HepG2 (cell line): Measurements from ENCODE around the gene B3GNT7. TPM values are rescaled to one million over a fixed set of nuclear protein-coding genes. Genes with fewer than 3 reads are reported as not detected.
A peak's percentile ranks its signal among the peaks of the same experiment; 100 is the strongest.

Experiments
- HIVEP1 ChIP-seq: sonication (generic); formaldehyde crosslinking; IDR thresholded peaks from 2 replicates; pipeline ENCODE4 v1.4.0; 2020; ENCODE audit warnings: mild to moderate bottlenecking, missing genetic modification reagents
- IRF2 ChIP-seq: IDR thresholded peaks from 2 replicates; pipeline ENCODE4 v1.6.1; 2018; ENCODE audit warnings: missing genetic modification reagents, missing compliant biosample characterization
- JDP2 ChIP-seq: sonication (generic); formaldehyde crosslinking; IDR thresholded peaks from 2 replicates; pipeline ENCODE4 v1.8.1; 2022; ENCODE audit warnings: missing genetic modification reagents, borderline replicate concordance
- NFATC3 ChIP-seq: sonication (generic); formaldehyde crosslinking; IDR thresholded peaks from 2 replicates; pipeline ENCODE4 v1.5.1; 2020; ENCODE audit warnings: mild to moderate bottlenecking, missing genetic modification reagents
- POLR2AphosphoS2 ChIP-seq: IDR thresholded peaks from 2 replicates; pipeline ENCODE4 v1.6.1; 2011; ENCODE audit warnings: low read depth, low read length, improper control_type of control experiment
- SALL1 ChIP-seq: sonication (generic); formaldehyde crosslinking; IDR thresholded peaks from 2 replicates; pipeline ENCODE4 v1.8.0; 2022; ENCODE audit warnings: mild to moderate bottlenecking, missing genetic modification reagents
- SOX13 ChIP-seq, 3 experiments: fragments of 450-650 bp in 1 of 3; sonication (generic) in 1 of 3; formaldehyde crosslinking in 1 of 3; IDR thresholded peaks in 2 of 3; conservative IDR thresholded peaks in 1 of 3; 2 replicates each; pipeline versions ENCODE4 v1.5.0 to v1.6.1; 2016 to 2020; ENCODE audit warnings: antibody characterized with exemption in 1 of 3, mild to moderate bottlenecking in 1 of 3, missing compliant biosample characterization in 1 of 3, missing genetic modification reagents in 1 of 3, moderate library complexity in 1 of 3
- TBL1XR1 ChIP-seq: fragments of 150-350 bp; IDR thresholded peaks from 2 replicates; pipeline ENCODE4 v1.6.1; 2014; ENCODE audit warnings: borderline replicate concordance, low read length; ENCODE audit not compliant: partially characterized antibody
- U2AF1 ChIP-seq: fragments of 200-400 bp; formaldehyde crosslinking; optimal IDR thresholded peaks from 2 replicates; pipeline ENCODE3; 2017; ENCODE audit warnings: mild to moderate bottlenecking, low read depth, low read length
- ZC3H13 ChIP-seq: sonication (generic); formaldehyde crosslinking; IDR thresholded peaks from 2 replicates; pipeline ENCODE4 v1.8.1; 2023; ENCODE audit warnings: mild to moderate bottlenecking, missing genetic modification reagents, moderate library complexity
- ZNF138 ChIP-seq: sonication (generic); formaldehyde crosslinking; IDR thresholded peaks from 2 replicates; pipeline ENCODE4 v1.5.0; 2020; ENCODE audit warnings: mild to moderate bottlenecking, low read depth, missing genetic modification reagents
- ZNF256 ChIP-seq: sonication (generic); formaldehyde crosslinking; conservative IDR thresholded peaks from 2 replicates; pipeline ENCODE4 v1.4.0; 2020; ENCODE audit warnings: missing genetic modification reagents
- ZNF263 ChIP-seq: sonication (generic); formaldehyde crosslinking; IDR thresholded peaks from 2 replicates; pipeline ENCODE4 v1.4.0; 2020; ENCODE audit warnings: missing genetic modification reagents
- ZNF333 ChIP-seq: sonication (generic); formaldehyde crosslinking; IDR thresholded peaks from 2 replicates; pipeline ENCODE4 v1.4.0; 2020; ENCODE audit warnings: mild to moderate bottlenecking, missing genetic modification reagents, borderline replicate concordance
- ZNF564 ChIP-seq: sonication (generic); formaldehyde crosslinking; IDR thresholded peaks from 2 replicates; pipeline ENCODE4 v1.8.1; 2023; ENCODE audit warnings: mild to moderate bottlenecking, missing genetic modification reagents
- ZZZ3 ChIP-seq: sonication (generic); formaldehyde crosslinking; IDR thresholded peaks from 2 replicates; pipeline ENCODE4 v1.4.0; 2020; ENCODE audit warnings: missing genetic modification reagents, mild to moderate bottlenecking, borderline replicate concordance
- polyA plus RNA-seq, 8 experiments: library from polyadenylated mRNA; depleted of rRNA in 3 of 8; stranded (reverse) in 7 of 8; unstranded in 1 of 8; fragments of >200 nt; fragmentation: Illumina TruSeq in 4 of 8; extraction: Trizol in 4 of 8; gene quantifications; 2 replicates each; pipeline versions ENCODE4 v1.2.1 to v1.2.3, GENCODE V29; 2011 to 2016; ENCODE audit warnings: low read depth in 4 of 8, missing spikeins in 1 of 8, mixed read lengths in 1 of 8; ENCODE audit not compliant: insufficient read depth in 1 of 8
- total RNA-seq, 5 experiments: library from RNA; depleted of rRNA; stranded (reverse); fragments of >200 nt; fragmentation: Illumina TruSeq; extraction: Trizol; gene quantifications; 2 replicates each; pipeline ENCODE4 v1.2.3, GENCODE V29; 2016; ENCODE audit warnings: low read depth in 1 of 5
- TF ChIP-seq, protein P1 (sequence below): sonication (generic); formaldehyde crosslinking; IDR thresholded peaks from 2 replicates; pipeline ENCODE4 v1.4.0; 2020; ENCODE audit warnings: missing genetic modification reagents
- TF ChIP-seq, protein P2 (sequence below): sonication (generic); formaldehyde crosslinking; IDR thresholded peaks from 2 replicates; pipeline ENCODE4 v1.5.1; 2020; ENCODE audit warnings: missing genetic modification reagents, mild to moderate bottlenecking, borderline replicate concordance
- TF ChIP-seq, protein P3 (sequence below): sonication (generic); formaldehyde crosslinking; IDR thresholded peaks from 2 replicates; pipeline ENCODE4 v1.5.0; 2020; ENCODE audit warnings: mild to moderate bottlenecking, missing genetic modification reagents, moderate library complexity
- TF ChIP-seq, protein P4 (sequence below): IDR thresholded peaks from 2 replicates; pipeline ENCODE4 v1.6.1; 2016; ENCODE audit warnings: control low read depth
- TF ChIP-seq, protein P5 (sequence below): IDR thresholded peaks from 2 replicates; pipeline ENCODE4 v1.6.1; 2012; ENCODE audit warnings: inconsistent platforms
- TF ChIP-seq, protein P6 (sequence below): sonication (generic); formaldehyde crosslinking; IDR thresholded peaks from 2 replicates; pipeline ENCODE4 v1.5.0; 2020; ENCODE audit warnings: missing genetic modification reagents

B3GNT7 gene
- total and polyA plus RNA-seq, 2 of the 13 experiments (the other 11 are each of a cell fraction or from before 2014, with no cell fraction given) = 0.04 to 0.24 TPM

DNA sequence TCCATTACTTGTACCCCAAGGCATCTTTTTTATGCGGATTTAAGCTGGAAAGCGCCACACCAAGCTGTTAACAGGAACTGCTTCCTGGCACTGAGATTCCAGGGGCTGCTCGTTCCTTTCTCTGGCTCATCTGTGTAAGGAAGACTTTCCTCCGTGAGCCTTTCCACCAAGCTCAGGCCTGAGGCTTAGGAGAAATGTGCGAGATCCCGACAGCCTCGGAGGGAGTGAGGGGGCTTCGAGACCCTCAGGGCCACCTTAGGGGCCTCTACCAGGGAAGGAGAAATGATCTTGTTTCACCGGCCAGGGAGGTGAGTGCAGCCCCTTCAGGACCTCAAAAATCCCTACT, 17.1 kb downstream of the B3GNT7 start (continued):
- TF ChIP-seq, protein P1, sequence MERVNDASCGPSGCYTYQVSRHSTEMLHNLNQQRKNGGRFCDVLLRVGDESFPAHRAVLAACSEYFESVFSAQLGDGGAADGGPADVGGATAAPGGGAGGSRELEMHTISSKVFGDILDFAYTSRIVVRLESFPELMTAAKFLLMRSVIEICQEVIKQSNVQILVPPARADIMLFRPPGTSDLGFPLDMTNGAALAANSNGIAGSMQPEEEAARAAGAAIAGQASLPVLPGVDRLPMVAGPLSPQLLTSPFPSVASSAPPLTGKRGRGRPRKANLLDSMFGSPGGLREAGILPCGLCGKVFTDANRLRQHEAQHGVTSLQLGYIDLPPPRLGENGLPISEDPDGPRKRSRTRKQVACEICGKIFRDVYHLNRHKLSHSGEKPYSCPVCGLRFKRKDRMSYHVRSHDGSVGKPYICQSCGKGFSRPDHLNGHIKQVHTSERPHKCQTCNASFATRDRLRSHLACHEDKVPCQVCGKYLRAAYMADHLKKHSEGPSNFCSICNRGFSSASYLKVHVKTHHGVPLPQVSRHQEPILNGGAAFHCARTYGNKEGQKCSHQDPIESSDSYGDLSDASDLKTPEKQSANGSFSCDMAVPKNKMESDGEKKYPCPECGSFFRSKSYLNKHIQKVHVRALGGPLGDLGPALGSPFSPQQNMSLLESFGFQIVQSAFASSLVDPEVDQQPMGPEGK (CRISPR knock-in tag) = no peak
- TF ChIP-seq SOX13 (IDR thresholded peaks at IDR 0.05) = no peak
- TF ChIP-seq SOX13 (CRISPR knock-in tag; conservative IDR thresholded peaks at IDR 0.05 in 1 of 2, IDR thresholded peaks at IDR 0.05 in 1 of 2) = no peak
- TF ChIP-seq, protein P2, sequence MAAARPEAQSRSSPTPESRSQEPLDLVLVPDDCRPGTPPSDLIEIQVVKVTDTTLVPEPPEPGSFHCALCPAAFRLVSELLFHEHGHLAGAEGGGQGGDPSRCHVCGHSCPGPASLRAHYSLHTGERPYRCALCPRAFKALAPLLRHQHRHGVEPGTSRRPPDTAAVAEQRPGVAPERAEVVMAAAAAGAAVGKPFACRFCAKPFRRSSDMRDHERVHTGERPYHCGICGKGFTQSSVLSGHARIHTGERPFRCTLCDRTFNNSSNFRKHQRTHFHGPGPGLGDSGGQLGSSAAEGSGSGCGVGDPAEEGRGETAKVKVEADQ = 0 out of 2 replicates have a peak, but pooled peaks have one; percentile 17
- TF ChIP-seq ZNF138 = no peak
- TF ChIP-seq ZZZ3 (CRISPR knock-in tag) = no peak
- TF ChIP-seq, protein P3, sequence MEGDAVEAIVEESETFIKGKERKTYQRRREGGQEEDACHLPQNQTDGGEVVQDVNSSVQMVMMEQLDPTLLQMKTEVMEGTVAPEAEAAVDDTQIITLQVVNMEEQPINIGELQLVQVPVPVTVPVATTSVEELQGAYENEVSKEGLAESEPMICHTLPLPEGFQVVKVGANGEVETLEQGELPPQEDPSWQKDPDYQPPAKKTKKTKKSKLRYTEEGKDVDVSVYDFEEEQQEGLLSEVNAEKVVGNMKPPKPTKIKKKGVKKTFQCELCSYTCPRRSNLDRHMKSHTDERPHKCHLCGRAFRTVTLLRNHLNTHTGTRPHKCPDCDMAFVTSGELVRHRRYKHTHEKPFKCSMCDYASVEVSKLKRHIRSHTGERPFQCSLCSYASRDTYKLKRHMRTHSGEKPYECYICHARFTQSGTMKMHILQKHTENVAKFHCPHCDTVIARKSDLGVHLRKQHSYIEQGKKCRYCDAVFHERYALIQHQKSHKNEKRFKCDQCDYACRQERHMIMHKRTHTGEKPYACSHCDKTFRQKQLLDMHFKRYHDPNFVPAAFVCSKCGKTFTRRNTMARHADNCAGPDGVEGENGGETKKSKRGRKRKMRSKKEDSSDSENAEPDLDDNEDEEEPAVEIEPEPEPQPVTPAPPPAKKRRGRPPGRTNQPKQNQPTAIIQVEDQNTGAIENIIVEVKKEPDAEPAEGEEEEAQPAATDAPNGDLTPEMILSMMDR (CRISPR knock-in tag) = no peak
- TF ChIP-seq ZNF256 = no peak
- no peak for TF ChIP-seq IRF2 (CRISPR knock-in tag)
- TF ChIP-seq, protein P4, sequence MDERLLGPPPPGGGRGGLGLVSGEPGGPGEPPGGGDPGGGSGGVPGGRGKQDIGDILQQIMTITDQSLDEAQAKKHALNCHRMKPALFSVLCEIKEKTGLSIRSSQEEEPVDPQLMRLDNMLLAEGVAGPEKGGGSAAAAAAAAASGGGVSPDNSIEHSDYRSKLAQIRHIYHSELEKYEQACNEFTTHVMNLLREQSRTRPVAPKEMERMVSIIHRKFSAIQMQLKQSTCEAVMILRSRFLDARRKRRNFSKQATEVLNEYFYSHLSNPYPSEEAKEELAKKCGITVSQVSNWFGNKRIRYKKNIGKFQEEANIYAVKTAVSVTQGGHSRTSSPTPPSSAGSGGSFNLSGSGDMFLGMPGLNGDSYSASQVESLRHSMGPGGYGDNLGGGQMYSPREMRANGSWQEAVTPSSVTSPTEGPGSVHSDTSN (CRISPR knock-in tag) = no peak
- no peak for TF ChIP-seq TBL1XR1
- TF ChIP-seq NFATC3 (CRISPR knock-in tag) = no peak
- TF ChIP-seq ZNF333 (CRISPR knock-in tag) = 0 out of 2 replicates have a peak, but pooled peaks have one; percentile 5
- no peak for TF ChIP-seq POLR2AphosphoS2
- TF ChIP-seq HIVEP1 = no peak
- TF ChIP-seq, protein P5, sequence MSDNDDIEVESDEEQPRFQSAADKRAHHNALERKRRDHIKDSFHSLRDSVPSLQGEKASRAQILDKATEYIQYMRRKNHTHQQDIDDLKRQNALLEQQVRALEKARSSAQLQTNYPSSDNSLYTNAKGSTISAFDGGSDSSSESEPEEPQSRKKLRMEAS = no peak
- peak; percentile 1 for TF ChIP-seq U2AF1
- TF ChIP-seq SALL1 (CRISPR knock-in tag) = no peak
- TF ChIP-seq JDP2 (CRISPR knock-in tag) = no peak
- TF ChIP-seq ZC3H13 (CRISPR knock-in tag) = no peak
- TF ChIP-seq ZNF564 (CRISPR knock-in tag) = no peak
- TF ChIP-seq ZNF263 (CRISPR knock-in tag) = no peak
- TF ChIP-seq, protein P6, sequence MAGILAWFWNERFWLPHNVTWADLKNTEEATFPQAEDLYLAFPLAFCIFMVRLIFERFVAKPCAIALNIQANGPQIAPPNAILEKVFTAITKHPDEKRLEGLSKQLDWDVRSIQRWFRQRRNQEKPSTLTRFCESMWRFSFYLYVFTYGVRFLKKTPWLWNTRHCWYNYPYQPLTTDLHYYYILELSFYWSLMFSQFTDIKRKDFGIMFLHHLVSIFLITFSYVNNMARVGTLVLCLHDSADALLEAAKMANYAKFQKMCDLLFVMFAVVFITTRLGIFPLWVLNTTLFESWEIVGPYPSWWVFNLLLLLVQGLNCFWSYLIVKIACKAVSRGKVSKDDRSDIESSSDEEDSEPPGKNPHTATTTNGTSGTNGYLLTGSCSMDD = no peak
